Stimulated activated CD8-positive, alpha-beta memory T cell treated with anti-CD3 and anti-CD28 coated beads, Interleukin-7, amount 100 ng/mL, for 1 hour (primary cell): ENCODE measurements around the gene TINCR.

ENCODE experiments used
- DNase-seq, 2 donors: peaks; one replicate each; pipeline ENCODE4 v3.0.0-alpha.2; 2020; ENCODE audit warnings: low read depth in 2 of 2

TINCR gene

GRCh38 chr19:5588906-5589676 lies 21.3 kb upstream of the TINCR start:
- DNase-seq: no peak

DNA sequence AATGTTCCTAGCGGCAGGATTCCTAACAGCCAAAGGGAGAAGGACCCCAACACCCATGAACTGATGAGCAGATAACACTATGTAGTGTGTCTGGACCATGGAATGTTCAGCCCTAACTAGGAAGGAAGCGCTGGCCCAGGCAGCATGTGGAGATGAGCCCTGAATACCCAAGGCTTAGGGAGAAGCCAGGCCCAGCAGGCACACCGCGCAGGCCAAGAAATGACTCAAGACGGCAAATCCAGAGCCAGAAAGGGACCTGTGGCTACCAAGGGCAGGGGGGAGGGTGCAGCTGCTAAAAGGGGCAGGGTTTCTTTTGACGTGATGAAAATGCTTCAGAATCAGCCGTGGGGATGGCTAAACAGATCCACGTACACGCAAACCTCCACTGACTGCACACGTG lies 20.7 kb upstream of the TINCR start:
- no peak for DNase-seq

DNA sequence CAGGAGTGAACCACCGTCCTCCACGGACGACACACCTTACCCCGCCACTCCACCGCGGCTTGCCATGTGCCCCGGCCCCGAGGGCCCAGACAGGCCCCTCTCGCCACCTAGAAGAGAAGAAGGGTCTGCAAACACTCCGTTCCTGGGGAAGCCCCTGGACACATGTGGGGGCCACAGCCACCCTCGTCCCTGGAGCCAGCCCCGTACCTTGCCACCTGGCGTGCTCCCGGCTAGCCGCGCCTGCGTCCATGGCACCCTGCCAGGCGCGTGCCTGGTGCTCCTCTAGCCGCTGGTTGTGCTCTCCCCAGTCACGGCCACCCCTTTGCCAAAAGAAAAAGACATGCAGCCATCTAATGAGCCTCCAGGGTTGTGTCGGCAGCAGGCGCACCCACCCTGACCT lies 19.9 kb upstream of the TINCR start:
- no peak for DNase-seq

- DNase-seq: no peak
Measured at GRCh38 chr19:5587071-5587455, 19.3 kb upstream of the TINCR start.

DNA sequence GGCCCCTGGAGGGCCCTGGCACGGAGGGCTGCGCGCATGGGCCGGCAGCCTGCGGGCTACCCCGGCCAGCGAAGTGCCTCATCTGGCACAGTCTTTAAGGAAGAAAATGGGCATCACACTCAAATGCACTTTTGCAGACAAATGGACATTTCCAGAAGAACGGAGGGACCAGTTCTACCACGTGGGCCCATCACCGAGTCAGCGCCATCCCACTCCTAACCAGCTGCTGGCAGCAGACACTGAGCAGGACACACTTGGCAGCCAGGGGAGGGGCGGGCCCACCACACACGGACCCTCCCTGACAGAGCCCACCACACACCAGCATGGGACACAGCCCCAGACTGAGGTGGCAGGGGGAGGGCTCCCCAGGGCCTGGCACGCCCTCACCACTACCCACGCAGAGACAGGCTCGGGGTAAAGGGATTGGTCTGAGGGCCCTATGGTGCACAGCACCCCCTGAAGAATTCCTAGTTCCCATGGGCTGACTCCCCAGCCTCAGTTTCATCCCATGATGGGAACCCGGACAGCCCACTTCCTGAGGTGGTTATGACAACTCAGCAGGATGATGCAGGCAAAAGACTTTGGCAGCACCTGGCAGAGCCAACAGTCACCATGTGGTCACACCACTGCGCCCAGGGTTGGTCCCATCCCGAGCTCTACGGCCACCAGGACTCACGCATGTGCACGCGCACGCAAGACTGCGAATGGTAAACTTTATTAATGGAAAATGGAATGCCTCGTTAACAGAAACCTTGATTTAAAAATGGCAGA lies 18.7 kb upstream of the TINCR start:
- no peak for DNase-seq

- DNase-seq: no peak
Measured at GRCh38 chr19:5585461-5586299, 17.9 kb upstream of the TINCR start.

- no peak for DNase-seq
Measured at GRCh38 chr19:5580161-5580571, 12.4 kb upstream of the TINCR start.

- no peak for DNase-seq
Measured at GRCh38 chr19:5579697-5580096, 11.9 kb upstream of the TINCR start.

- DNase-seq: no peak
Measured at GRCh38 chr19:5579286-5579685, 11.5 kb upstream of the TINCR start.

GRCh38 chr19:5578097-5578846 lies 10.5 kb upstream of the TINCR start:
- DNase-seq: peak; percentile 49 to 53

DNA sequence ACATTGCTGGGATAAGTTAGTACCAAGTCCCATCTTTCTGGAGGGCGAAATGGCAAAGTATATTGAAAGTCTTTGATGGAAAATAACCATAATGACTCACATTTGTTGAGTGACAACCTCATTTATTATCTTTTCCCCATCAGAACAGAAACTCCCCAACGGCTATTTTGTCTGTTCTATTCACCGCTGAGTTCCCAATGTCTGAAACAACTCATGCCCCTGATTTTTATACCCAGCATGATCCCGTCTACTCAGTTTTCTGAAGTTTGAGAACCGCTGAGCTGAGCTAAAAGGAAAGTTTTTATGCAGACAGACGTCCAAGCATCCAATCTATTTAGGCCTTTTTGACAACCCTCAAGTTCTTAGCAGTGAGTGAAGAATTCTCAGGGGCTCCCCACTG lies 7.8 kb upstream of the TINCR start:
- DNase-seq: no peak

DNA sequence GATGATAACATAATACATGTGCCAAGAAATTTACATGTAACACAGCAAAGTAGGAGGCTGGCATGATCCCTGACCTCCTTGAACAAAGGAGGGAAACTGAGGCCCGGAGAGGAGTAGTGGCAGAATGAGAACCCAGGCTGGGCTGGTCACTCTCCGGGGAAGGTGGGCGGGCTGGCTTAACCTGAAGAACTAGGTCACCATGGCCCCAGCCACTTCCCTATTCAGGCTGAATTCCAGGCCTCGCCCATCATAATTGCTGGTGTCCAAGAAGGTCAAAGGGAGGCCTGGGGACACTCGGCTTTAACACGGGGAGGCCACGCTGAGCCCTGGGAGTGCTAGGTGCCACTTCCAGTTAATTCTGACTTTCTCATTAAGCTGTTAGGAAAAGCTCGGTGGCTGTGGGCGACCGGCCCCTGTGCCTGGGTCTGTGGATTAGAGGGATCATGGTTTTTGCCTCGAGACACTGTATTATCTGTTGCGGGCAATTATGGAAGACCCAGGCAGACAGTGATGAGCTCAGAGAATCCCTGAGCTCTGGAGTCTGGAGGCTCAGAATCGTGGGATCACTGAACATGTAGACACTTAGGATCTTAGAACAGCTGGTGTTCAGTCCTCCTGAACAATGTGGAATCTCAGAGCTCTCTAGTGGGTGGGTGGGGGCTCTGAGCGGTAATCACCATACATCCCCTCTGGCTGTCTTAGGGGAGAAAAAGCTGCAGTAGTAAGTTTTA lies 5.0 kb upstream of the TINCR start:
- no peak for DNase-seq

DNA sequence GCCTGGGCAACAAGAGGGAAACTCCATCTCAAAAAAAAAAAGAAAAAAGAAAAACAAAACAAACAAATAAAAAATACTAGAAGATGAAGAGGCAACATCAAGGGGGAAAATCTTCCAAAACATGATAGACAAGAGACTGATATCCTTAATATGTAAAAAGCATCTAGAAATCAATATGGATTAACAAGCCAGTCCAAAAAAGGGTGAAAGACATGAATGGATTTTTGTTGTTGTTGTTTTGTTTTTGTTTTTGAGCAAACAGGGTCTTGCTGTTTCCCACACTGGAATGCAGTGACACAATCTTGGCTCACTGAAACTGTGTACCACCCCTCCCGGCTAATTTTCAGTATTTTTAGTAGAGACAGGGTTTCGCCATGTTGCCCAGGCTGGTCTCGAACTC lies 4.0 kb upstream of the TINCR start:
- no peak for DNase-seq

GRCh38 chr19:5567970-5568407 lies 236 bp upstream of the TINCR start:
- no peak for DNase-seq

- DNase-seq: no peak
Measured at GRCh38 chr19:5564930-5565329, 2.8 kb downstream of the TINCR start.

DNA sequence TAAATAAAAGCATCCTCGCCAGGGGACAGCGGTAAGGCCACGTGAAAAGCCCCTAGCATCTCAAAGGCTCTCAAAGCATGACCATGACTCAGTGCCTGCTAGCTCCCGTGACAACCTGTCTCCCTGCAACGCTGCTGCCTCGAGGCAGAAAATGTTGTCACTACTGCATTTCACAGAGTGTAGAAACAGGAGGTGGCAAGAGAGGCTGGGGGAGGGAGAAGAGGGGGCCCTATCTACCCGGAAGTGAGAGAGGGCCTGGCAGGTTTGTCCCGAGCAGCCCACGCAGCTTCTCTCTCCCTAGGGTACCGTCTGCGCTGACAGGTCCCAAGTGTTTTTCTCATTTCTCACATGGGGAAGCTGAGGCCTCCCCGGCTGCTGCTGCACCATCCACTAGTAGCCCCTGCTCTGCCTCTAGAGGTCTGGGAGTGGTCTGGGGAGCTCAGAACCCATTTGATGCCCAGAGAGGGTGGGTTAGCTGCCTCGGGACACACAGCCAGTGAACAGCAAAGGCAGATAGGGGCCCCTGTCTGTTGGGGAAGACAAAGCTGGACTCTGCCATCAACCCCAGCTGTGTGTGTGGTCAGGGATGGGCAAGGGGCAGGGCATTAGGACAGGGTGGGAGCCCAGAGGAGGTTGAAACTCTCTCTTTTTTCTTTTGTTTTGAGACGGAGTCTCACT lies 3.7 kb downstream of the TINCR start:
- no peak for DNase-seq

DNA sequence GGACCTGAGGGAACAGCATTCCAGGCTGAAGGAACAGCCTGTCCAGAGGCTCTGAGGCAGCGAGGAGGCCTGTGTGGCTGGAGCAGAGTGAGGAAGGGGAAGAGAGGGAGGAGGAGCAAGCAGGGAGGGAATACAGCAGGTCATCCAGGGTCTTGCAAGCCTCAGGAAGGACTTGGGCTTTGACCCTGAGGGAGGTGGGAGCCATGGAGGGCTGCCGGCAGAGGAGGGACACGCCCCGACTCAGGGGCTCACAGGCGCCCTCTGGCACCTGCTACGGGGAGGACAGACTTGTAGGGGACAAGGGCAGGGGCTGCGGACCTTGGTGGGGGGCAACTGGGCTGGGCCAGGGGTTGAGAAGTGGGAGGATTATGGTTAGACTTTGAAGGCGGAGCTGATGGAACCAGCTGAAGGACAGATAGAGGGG lies 4.7 kb downstream of the TINCR start:
- DNase-seq: no peak

DNA sequence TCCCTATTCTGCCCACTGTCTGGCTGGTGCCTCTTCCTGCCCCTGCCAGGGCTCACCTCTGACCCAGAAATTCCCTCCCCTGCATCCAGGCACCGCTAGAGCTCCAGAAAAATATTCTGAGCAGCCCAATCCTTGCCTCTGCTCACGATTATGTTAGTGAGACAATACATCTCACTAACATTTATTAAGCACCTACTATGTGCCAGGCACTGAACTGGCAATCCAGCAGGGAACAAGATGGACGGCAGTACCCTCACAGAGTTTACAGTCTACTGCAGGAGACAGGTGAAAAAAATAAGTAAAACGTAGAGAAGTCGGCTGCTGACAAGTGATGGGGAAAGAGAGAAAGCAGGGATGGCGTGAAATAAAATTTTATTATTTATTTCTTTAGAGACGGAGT lies 5.5 kb downstream of the TINCR start:
- DNase-seq: no peak

DNA sequence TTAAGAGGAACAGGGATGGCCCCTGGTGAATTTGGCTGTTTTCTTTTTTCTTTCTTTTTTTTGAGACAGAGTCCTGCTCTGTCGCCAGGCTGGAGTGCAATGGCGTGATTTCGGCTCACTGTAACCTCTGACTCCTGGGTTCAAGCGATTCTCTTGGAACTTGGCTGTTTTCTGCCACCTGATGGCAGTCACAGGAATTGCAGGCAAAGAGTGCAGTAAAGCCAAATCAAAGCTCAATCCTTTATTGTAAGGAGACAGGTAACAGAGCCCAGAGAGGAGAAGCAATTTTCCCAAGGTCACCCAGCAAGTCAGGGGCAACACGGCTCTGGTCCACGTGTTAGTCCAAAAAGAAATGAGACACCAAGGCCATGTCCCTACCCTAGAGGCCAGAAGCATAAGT lies 6.2 kb downstream of the TINCR start:
- DNase-seq: no peak

DNA sequence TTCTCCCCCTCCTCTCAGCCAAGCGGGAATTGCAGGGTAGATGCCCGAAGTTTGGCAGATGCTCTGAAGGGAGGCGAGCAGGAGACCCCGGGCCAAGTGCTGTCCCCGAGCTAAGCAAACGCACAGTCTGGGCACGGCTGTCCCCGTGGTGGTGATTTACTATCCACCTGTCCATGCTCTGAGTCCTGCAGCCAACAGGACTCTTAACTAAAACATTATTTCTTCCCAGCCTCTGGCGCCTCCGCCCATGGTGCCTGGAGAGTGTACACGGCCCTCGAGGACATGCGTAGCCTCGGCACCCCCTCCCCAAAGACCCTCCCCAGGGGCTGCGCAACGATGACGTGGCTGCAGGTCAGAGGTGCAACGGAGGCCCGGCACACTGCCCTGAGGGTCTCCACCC lies 7.6 kb downstream of the TINCR start:
- no peak for DNase-seq

DNA sequence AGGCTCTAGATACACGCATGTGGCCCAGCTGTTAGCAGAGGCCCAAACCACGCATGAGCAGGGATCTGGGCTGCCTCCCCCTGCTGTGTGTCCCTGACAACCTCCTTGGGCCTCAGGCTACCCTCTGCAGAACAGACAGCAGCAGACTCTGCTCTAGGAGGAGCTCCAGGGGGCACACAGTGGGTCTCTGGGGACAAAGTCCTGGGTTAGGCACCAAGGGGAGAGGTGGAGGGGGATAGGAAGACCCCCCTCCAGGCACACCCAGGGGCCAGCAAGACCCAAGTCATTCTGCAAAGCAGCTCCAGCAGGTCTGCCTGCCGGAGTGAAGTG lies 8.0 kb downstream of the TINCR start:
- no peak for DNase-seq
